Activated CD8-positive, alpha-beta memory T cell treated with anti-CD3 and anti-CD28 coated beads for 1 hour (primary cell): ENCODE results near the gene GLIS1.

Source experiments
- DNase-seq, 2 donors: peaks; one replicate each; pipeline ENCODE4 v3.0.0-alpha.2; 2020; ENCODE audit warnings: low read depth in 1 of 2; ENCODE audit errors: extremely low read depth in 1 of 2

Gene GLIS1

GRCh38 chr1:53553734-53554509 lies 185.0 kb downstream of the GLIS1 start:
- no peak for DNase-seq

DNA sequence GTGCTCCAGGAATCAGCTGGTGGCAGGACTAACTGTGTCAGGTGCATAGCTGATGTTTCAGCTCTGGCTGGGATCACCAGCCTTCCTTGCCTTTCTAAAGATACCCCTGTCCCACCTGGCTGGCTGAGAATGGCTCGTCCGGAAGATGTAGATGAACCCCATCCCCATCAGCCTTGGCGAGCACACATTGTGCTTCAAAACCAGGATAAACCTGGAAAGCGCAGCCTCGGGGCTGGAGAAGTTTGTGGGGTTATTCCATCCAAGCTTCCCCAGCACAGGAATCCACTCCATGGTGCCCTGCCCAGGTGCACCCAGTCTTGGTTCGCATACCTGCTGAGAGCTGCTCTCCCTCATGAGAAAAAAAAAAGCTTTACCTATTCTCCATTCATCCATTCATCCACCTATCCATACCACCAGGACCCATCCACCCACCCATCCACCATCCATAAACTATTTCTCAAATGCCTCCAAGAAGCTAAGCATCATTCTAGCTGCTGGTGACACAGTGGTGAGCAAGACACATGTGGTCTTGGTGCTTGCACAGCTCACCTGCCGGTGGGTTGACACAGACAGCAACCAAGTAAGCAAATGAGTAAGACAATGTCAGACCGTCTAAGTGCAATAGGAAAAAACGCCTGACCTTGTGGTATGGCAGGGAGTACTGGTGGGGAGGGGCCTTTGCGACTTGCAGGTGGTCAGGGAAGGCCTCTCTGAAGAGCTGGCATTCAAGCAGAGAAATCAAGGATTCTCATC lies 185.8 kb downstream of the GLIS1 start:
- DNase-seq: no peak

GRCh38 chr1:53552146-53552861 lies 186.7 kb downstream of the GLIS1 start:
- no peak for DNase-seq

DNA sequence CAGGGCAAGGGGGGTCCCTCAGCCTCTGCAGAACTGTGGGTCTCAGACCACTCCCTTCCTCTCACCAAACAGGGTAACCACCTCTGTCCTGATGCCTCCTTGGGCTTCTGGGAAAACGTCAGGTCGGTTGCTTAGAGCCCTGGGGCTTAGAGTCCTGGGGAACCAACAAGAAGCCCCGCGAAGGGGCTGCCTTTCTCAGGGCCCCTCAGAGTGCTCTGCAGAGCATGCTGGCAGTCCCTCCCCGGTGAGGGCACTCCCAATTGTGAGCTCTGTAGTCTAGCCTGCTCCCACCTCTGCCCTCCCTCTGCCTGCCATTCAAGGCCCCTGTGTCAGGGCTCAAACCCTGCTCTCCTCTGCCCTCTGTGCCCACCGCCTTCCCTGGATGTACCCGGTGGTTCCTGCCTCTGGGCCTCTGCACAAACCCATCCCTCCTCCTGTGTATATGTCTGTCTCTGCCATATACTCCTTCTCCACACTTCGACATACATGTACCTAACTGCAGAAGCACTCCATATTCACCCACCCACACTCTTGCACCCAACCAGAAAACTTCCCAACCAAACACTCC lies 187.5 kb downstream of the GLIS1 start:
- DNase-seq: no peak

- DNase-seq: no peak
These were observed 188.7 kb downstream of the GLIS1 start for GRCh38 chr1:53550201-53550741.

GRCh38 chr1:53549781-53550180 lies 189.2 kb downstream of the GLIS1 start:
- no peak for DNase-seq

DNA sequence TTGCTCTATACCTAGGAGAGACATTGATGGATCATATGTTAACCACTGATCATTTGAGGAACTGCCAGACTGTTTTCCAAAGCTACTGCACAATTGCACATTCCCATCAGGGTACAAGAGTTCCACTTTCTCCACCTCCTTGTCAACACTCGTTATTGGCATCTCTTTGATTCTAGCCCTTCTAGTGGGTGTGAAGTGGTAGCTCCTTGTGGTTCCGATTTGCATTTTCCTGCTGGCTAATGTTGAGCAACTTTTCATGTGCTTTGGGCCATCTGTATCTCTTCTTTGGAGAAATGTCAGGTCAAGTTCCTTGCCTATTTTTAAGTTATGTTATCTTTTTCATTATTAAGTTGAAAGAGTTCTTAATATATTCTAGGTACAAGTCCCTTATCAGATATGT lies 189.7 kb downstream of the GLIS1 start:
- no peak for DNase-seq

DNA sequence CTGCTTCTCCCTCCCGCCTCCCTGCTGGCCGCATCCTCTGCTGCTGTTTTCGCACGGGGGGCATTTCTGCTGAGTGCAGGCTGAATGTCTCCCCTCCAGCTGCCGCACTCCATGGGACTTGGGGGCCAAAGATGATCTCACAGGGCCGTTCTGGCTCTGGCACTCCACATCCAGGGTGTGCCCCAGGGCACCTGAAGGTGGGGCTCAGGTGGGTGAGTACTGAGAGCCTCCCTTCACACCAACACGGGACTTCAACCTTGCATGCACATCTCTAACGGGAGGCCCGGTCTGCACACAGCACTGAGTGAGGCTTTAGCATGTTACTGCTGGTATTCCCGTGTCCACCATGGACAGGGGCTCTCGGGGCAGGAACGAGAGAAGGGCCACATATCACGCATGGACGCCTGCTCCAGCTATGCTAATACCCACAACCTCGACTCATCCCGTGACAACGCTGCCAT lies 190.9 kb downstream of the GLIS1 start:
- DNase-seq: no peak

DNA sequence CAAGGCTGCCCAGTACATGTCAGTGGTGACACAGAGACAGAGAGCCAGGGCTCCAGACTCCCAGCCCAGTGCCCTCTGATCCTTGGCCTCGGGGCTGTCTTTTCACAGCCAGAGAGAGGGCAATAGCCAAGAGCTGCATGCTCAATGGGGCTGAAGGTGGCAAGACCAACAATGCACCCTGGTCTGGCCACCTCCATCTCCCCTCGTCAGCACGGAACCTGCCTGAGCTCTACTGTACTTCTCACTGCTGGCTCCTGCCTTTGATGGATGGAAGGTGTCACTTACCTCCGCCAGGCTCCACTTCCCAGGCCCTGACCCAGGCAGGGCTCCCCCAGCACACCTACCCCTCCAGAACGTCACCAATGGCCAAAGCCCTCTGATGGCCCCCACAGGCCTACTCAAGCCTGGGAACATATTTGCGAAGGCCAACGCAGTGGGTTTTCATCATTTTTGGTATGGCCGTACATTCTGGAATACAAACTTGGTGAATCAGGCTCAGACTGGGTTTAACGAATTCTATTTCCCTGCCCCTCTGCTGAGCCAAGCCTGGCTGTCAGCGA lies 191.7 kb downstream of the GLIS1 start:
- no peak for DNase-seq

DNA sequence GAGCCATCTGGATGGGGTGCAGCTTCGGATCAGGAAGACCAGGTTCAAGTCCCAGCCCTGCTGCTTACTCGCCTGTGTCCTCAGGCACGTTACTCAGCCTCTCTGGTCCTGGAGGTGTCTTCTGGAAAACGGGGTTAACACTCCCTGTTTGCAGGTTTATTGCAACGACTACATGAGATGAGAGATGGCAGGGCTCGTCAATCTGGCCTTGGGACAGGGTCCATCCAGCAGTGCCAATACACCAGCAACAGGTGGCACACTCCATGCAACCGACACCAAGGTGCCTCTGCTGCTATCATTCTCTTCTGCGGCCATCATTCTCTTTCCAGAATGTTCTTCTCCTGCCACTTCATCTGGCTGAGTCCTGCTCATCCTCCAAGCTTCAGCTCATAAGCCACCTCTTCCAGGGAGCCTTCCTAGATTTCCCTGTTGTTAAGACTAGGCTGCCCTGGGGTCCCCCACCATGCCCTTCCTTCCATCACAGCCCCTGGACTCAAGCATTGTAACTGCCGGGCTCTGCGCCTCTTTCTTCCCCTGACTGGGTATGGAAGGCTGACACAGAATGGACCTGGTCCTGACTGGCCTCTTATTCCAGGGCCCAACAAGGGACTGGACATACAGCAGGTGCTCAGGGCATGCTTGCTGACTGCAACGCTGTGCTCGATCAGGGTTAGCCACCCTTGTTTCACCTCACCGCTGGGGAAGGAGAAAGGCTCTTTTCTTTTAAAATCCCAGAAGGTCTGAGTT lies 192.4 kb downstream of the GLIS1 start:
- DNase-seq: no peak

- no peak for DNase-seq
These were observed 193.1 kb downstream of the GLIS1 start for GRCh38 chr1:53545663-53546408.

DNA sequence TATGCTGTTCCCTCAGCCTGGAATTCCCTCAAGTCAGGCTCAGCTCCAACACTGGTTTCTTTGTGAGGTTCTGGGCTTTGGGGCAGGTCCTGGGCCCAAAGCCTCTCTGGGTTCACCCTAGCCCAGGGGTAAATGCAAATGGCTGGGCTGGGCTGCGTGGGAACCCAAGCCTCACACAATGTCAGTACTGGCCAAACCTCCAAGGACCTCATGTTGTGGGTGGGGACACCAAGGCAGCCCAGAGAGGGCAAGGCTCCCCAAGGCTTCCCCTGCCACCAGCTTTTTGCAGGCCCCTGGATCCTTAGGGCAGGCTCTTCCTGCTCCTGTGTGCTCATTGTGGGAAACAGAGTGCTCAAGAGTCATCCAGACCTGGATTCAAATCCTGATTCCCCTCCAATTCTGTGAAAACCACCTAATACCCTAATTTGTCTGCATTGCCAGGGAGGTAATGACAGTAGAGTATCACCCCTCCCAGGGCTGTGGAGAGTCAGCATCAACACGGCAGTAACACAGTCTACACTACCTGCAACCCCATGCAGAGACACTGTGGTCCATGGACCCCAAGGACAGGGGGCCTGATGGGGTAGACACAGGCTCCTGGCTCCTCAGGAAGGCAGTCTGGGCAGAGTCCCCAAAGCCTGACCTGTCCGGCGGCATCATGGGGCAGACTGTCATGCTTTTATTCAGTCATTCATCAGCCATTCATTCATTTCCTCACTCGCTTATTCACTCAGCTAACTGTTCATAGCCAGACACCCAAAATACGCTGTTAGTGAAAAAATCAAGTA lies 194.0 kb downstream of the GLIS1 start:
- no peak for DNase-seq

DNA sequence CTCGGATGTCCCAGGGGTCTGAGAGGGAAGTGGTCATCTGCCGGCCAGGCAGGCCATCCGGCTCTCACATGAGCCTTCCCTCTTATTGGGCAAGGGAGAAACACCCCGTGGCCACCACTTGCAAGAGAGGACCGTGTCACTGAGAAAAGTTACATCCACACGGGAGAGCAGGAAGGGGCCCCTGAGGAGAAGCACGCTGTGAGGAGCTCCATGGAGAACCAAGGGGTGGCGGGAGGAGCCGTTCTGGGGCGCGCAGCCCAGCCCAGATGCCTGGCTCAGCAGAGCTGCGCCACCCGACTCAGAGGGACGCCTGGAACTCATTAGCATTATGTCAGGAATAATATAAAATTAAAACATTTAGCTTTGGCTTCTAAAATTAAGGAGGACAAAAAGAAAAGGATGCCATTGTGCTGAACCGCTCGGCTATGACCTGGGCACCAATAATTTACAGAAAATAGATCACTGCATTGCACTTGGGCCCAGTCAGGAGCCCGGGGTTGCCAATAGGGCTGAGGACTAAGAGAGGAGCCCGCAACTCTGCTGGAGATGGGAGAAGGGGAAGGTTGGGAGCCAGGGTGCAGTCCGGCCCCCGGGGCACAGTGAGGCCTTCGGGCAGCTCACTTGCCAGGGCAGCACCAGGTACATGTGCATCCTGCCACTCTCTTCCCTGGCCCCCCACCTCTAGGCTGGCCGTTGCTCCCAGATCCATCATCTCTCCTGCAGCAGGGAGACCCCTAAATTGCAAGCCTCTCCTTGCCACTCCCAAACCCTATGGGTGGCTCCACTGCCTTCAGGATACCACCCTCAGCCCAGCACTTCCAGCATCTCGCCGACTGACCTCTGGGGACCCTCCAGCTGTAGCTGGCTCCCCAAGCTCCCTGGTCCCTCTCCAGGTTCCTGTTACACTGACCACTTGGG lies 194.9 kb downstream of the GLIS1 start:
- DNase-seq: no peak

DNA sequence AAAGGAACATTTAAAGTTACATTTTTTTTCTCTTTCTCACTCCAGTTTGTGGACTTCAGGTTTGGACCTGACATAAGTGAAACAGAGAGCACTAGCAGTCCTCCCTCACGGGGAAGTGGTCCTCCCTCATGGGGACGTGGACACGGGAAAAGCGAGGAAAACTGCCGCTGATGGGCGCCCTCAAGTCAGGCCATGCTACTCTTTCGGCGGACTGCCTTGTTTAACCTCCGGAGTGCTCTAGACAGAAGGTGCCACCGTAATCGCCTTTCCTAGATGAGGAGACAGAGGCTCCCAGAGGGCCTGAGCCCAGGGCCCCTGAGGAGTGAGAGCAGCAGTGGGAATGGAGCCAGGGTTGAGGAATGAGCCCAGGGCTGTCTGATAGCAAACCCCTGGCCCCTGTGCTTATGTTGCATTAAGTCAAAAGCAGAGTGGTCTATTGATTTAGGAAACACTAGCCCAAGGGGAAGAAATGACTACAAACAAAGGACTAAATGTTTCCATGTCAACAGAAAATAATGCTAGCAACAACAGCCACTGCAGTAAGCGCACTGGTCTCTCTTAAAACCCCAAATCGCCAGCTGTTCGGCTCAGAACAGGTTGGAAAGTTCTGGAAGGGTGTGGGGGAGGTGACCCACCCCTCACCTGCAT lies 195.7 kb downstream of the GLIS1 start:
- DNase-seq: no peak

DNA sequence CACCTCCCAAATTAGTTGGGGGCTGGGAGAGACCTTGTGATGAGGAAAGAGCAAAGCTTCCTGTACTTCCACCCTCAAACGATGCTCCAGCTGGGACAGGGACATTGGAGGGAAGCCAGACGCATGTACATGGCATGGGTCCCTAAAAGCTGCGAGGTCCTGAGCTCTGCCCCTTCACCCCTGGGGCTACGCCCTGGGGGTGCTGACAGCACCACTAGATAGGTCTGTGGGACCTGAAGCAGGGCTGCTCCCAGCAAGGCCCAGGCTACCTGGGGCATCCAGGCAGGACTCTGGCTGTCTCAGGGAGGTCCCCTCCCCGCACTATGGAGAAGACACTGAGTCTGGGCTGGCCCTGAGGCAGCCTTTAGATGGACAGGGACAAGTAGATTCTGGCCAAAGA lies 196.4 kb downstream of the GLIS1 start:
- no peak for DNase-seq

GRCh38 chr1:53541761-53542550 lies 197.0 kb downstream of the GLIS1 start:
- no peak for DNase-seq
